Fibroblast of lung (primary cell): ENCODE results near the gene DMBT1. TPM values are rescaled to one million over a fixed set of nuclear protein-coding genes. Genes with fewer than 3 reads are reported as not detected.

Experiments
- DNase-seq, 2 donors: peaks; one replicate each; pipeline versions ENCODE4 v3.0.0 to v3.0.0-alpha.2; 2010; ENCODE audit warnings: low read depth in 2 of 2
- H2AFZ ChIP-seq: 2 replicates; pipeline ENCODE4 v1.5.1; 2012; ENCODE audit warnings: low read length, control low read depth, inconsistent platforms
- H3K27ac ChIP-seq: 2 replicates; pipeline ENCODE4 v1.5.1; 2011; ENCODE audit warnings: low read length, control low read depth; ENCODE audit not compliant: insufficient read depth
- H3K27me3 ChIP-seq: 2 replicates; pipeline ENCODE4 v1.5.1; 2011; ENCODE audit warnings: mild to moderate bottlenecking, low read length; ENCODE audit not compliant: control insufficient read depth, insufficient read depth
- H3K36me3 ChIP-seq: 2 replicates; pipeline ENCODE4 v1.5.1; 2011; ENCODE audit warnings: low read length; ENCODE audit not compliant: control insufficient read depth, insufficient read depth
- H3K4me1 ChIP-seq: 2 replicates; pipeline ENCODE4 v1.5.1; 2011; ENCODE audit warnings: low read length; ENCODE audit not compliant: control insufficient read depth, insufficient read depth; ENCODE audit errors: extremely low read depth
- H3K4me2 ChIP-seq: 2 replicates; pipeline ENCODE4 v1.5.1; 2011; ENCODE audit warnings: low read length, control low read depth; ENCODE audit not compliant: insufficient read depth; ENCODE audit errors: extremely low read depth
- H3K4me3 ChIP-seq, 4 experiments: fragments of 200-600 bp in 1 of 4; sonication (generic) in 1 of 4; replicated peaks in 1 of 4; 2 replicates each; pipeline ENCODE4 v1.5.1; 2011 to 2016; ENCODE audit warnings: low read length in 4 of 4, low read depth in 3 of 4, mild to moderate bottlenecking in 3 of 4, control low read depth in 2 of 4, inconsistent platforms in 1 of 4, mixed read lengths in 1 of 4; ENCODE audit not compliant: insufficient read depth in 1 of 4; ENCODE audit errors: control extremely low read depth in 1 of 4
- H3K79me2 ChIP-seq: 2 replicates; pipeline ENCODE4 v1.5.1; 2012; ENCODE audit warnings: mild to moderate bottlenecking, low read length, inconsistent platforms; ENCODE audit not compliant: control insufficient read depth, insufficient read depth
- H3K9ac ChIP-seq: 2 replicates; pipeline ENCODE4 v1.5.1; 2011; ENCODE audit warnings: mild to moderate bottlenecking, low read length, control low read depth; ENCODE audit not compliant: insufficient read depth
- H3K9me3 ChIP-seq: 2 replicates; pipeline ENCODE4 v1.5.1; 2012; ENCODE audit warnings: low read depth, low read length; ENCODE audit not compliant: control insufficient read depth, insufficient read depth
- H4K20me1 ChIP-seq: 2 replicates; pipeline ENCODE4 v1.5.1; 2011; ENCODE audit warnings: low read length; ENCODE audit not compliant: control insufficient read depth, insufficient read depth; ENCODE audit errors: extremely low read depth
- EZH2 ChIP-seq: IDR thresholded peaks from 2 replicates; pipeline ENCODE4 v1.5.1; 2012; ENCODE audit warnings: low read length, control low read depth, mild to moderate bottlenecking; ENCODE audit errors: missing control alignments
- polyA plus RNA-seq, 2 donors: library from polyadenylated mRNA; depleted of rRNA in 1 of 2; stranded (reverse) in 1 of 2; unstranded in 1 of 2; fragments of >200 nt; gene quantifications; 2 replicates each; pipeline ENCODE4 v1.2.1, GENCODE V29; 2011 to 2012; ENCODE audit warnings: missing spikeins in 1 of 2
- total RNA-seq: library from RNA; depleted of rRNA; stranded (reverse); fragments of >200 nt; gene quantifications from 2 replicates; pipeline ENCODE4 v1.2.1, GENCODE V29; 2014
- TF ChIP-seq, protein P1 (sequence below), 2 donors: IDR thresholded peaks in 1 of 2; conservative IDR thresholded peaks in 1 of 2; 1 replicate in 1 of 2; 2 replicates in 1 of 2; pipeline ENCODE4 v1.5.1; 2011 to 2012; ENCODE audit warnings: low read length in 2 of 2, control low read depth in 1 of 2, inconsistent platforms in 1 of 2, low read depth in 1 of 2, mild to moderate bottlenecking in 1 of 2

DMBT1 gene
- total and polyA plus RNA-seq, 2 donors (not counting 1 experiment from before 2014, with no cell fraction given), result under 0.01 TPM; not detected in 1

DNA sequence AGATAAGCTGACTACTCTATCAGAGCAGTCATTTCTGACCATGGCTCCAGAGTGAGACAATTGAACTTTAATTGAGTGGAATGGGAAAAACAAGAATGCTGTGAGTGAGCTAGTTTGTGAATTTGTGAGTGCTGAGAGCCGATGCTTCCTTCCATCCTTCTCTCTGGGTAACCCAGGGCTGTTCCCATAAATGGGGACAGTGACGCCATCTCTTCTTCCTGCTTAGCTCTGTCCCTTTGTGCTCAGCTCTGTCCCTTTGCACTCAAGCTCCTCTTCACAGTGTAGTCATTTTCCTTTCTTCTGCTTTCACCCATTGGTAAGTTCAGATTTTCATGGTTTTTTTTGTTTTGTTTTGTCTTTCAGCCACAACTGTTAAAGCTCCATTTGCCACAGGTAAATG, 114.7 kb downstream of the DMBT1 start:
- TF ChIP-seq, protein P1, sequence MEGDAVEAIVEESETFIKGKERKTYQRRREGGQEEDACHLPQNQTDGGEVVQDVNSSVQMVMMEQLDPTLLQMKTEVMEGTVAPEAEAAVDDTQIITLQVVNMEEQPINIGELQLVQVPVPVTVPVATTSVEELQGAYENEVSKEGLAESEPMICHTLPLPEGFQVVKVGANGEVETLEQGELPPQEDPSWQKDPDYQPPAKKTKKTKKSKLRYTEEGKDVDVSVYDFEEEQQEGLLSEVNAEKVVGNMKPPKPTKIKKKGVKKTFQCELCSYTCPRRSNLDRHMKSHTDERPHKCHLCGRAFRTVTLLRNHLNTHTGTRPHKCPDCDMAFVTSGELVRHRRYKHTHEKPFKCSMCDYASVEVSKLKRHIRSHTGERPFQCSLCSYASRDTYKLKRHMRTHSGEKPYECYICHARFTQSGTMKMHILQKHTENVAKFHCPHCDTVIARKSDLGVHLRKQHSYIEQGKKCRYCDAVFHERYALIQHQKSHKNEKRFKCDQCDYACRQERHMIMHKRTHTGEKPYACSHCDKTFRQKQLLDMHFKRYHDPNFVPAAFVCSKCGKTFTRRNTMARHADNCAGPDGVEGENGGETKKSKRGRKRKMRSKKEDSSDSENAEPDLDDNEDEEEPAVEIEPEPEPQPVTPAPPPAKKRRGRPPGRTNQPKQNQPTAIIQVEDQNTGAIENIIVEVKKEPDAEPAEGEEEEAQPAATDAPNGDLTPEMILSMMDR (conservative IDR thresholded peaks at IDR 0.05 in 1 of 2, IDR thresholded peaks at IDR 0.05 in 1 of 2; ENCODE audit: low read depth in 1 of 2, low read length in 2 of 2), result no peak
- TF ChIP-seq EZH2, result no peak
- Histone ChIP-seq H3K4me3 (no peak overlapping the region), H3K79me2 (no peaks in the 10 kb centered on the region), H3K9ac (no peak overlapping the region), H3K36me3 (no peaks in the 10 kb centered on the region), H2AFZ (no peak overlapping the region), H3K4me1 (no peaks in the 10 kb centered on the region), H3K27ac (no peak overlapping the region), H3K9me3 (no peaks in the 10 kb centered on the region), H3K4me2 (no peak overlapping the region), H3K27me3 (no peaks in the 10 kb centered on the region), H4K20me1 (no peaks in the 10 kb centered on the region)
- DNase-seq, result no peak

DNA sequence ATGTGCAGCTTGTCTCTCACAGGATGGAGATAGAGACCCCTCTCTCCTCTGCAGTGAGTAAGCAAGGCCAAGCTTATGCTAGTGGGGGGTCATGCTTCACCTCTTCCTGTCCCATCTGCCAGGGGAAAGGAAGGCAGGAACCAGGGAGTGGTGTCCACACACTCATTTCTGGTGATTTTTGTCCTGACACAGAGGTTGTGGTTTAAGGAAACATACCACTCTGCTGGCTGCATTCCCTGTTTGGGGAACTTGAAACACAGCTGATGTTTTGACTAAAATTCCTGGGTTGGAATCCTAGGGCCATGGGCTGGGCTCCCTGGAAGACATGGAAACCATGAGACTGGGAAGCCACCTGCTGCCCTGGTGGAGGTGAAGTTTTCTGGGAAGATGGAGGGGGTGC, 117.7 kb downstream of the DMBT1 start:
- TF ChIP-seq EZH2, result no peak
- TF ChIP-seq, protein P1 (conservative IDR thresholded peaks at IDR 0.05 in 1 of 2, IDR thresholded peaks at IDR 0.05 in 1 of 2; ENCODE audit: low read depth in 1 of 2, low read length in 2 of 2), result no peak
- Histone ChIP-seq H3K4me1 (no peaks in the 10 kb centered on the region), H2AFZ (no peak overlapping the region), H3K9me3 (no peaks in the 10 kb centered on the region), H3K4me2 (no peak overlapping the region), H4K20me1 (no peaks in the 10 kb centered on the region), H3K36me3 (no peaks in the 10 kb centered on the region), H3K27ac (no peak overlapping the region), H3K4me3 (no peak overlapping the region), H3K9ac (no peak overlapping the region), H3K79me2 (no peaks in the 10 kb centered on the region), H3K27me3 (no peaks in the 10 kb centered on the region)
- DNase-seq, result no peak

DNA sequence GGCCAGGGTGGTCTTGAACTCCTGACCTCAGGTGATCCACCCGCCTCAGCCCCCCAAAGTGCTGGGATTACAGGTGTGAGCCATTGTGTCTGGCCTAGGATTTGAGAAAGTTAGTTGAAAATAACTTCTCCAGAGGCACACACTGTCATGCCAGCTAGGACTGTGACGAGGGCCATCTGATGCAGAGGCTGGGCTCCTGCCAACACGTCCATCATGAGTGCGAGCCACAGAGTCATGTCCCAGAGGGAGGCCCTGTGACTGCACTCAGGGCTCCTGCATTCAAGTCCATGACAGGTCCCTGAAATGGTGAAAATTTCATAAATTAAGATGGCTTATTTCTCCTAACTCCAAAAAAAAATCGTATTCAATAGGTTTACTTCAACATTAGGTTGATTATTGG, 122.0 kb downstream of the DMBT1 start:
- no peaks in the 10 kb centered on the region for H3K9me3 ChIP-seq
- no peaks in the 10 kb centered on the region for H3K4me1 ChIP-seq
- DNase-seq, result no peak
- no peak overlapping the region for H3K27ac ChIP-seq
- H3K36me3 ChIP-seq, result no peaks in the 10 kb centered on the region
- H3K79me2 ChIP-seq, result no peaks in the 10 kb centered on the region
- no peak overlapping the region for H3K4me2 ChIP-seq
- no peak overlapping the region for H2AFZ ChIP-seq
- H3K4me3 ChIP-seq, result no peak overlapping the region
- TF ChIP-seq EZH2, result no peak
- TF ChIP-seq, protein P1 (conservative IDR thresholded peaks at IDR 0.05 in 1 of 2, IDR thresholded peaks at IDR 0.05 in 1 of 2; ENCODE audit: low read depth in 1 of 2, low read length in 2 of 2), result no peak
- H4K20me1 ChIP-seq, result no peaks in the 10 kb centered on the region
- no peak overlapping the region for H3K9ac ChIP-seq
- no peaks in the 10 kb centered on the region for H3K27me3 ChIP-seq
